Spinal cord (tissue), 10 donors: ENCODE results near the gene IFITM1. TPM values are rescaled to one million over a fixed set of nuclear protein-coding genes. Genes with fewer than 3 reads are reported as not detected.
"Not testable (repeated sequence)": the region's sequence is repeated elsewhere in the genome, so short reads cannot be mapped to it uniquely, and the experiment has no call there.

Experiments used
- DNase-seq, 6 donors: peaks; one replicate each; pipeline versions ENCODE4 v3.0.0 to v3.0.0-alpha.2; 2013 to 2015; ENCODE audit warnings: low spot score in 6 of 6, low read depth in 4 of 6
- H3K27ac ChIP-seq: one replicate; pipeline ENCODE4 v1.5.1; 2013; ENCODE audit warnings: low read depth, low read length, control low read depth
- H3K27me3 ChIP-seq: one replicate; pipeline ENCODE4 v1.6.1; 2013; ENCODE audit warnings: low read length; ENCODE audit not compliant: control insufficient read depth, insufficient read depth
- H3K36me3 ChIP-seq: one replicate; pipeline ENCODE4 v1.6.1; 2013; ENCODE audit warnings: low read length; ENCODE audit not compliant: control insufficient read depth, insufficient read depth
- H3K4me1 ChIP-seq: one replicate; pipeline ENCODE4 v1.6.1; 2013; ENCODE audit warnings: low read length; ENCODE audit not compliant: control insufficient read depth, insufficient read depth
- H3K4me3 ChIP-seq: one replicate; pipeline ENCODE4 v1.5.1; 2013; ENCODE audit warnings: low read depth, low read length, control low read depth
- H3K9me3 ChIP-seq: one replicate; pipeline ENCODE4 v1.6.1; 2013; ENCODE audit warnings: low read length; ENCODE audit not compliant: control insufficient read depth, insufficient read depth
- WGBS: methylation state at CpG from one replicate; pipeline ENCODE4 v1.1.5; 2013; ENCODE audit warnings: missing lambda C conversion rate; ENCODE audit not compliant: insufficient coverage; 5-methylcytosine and 5-hydroxymethylcytosine counted together
- polyA plus RNA-seq, 2 donors: library from polyadenylated mRNA; unstranded; fragments of 120-200 nt; gene quantifications; one replicate each; pipeline ENCODE4 v1.2.1, GENCODE V29; 2013; ENCODE audit not compliant: insufficient read length in 2 of 2
- total RNA-seq, 2 donors: library from RNA; depleted of rRNA in 1 of 2; stranded (reverse); fragments of 120-200 nt in 1 of 2; fragments of >200 nt in 1 of 2; gene quantifications; one replicate each; pipeline versions ENCODE4 v1.2.3 to v1.2.4, GENCODE V29; 2013 to 2014
- donor health status: healthy.

The IFITM1 gene
- total and polyA plus RNA-seq, 4 donors = 18.0 to 125 (median 26.2) TPM

DNA sequence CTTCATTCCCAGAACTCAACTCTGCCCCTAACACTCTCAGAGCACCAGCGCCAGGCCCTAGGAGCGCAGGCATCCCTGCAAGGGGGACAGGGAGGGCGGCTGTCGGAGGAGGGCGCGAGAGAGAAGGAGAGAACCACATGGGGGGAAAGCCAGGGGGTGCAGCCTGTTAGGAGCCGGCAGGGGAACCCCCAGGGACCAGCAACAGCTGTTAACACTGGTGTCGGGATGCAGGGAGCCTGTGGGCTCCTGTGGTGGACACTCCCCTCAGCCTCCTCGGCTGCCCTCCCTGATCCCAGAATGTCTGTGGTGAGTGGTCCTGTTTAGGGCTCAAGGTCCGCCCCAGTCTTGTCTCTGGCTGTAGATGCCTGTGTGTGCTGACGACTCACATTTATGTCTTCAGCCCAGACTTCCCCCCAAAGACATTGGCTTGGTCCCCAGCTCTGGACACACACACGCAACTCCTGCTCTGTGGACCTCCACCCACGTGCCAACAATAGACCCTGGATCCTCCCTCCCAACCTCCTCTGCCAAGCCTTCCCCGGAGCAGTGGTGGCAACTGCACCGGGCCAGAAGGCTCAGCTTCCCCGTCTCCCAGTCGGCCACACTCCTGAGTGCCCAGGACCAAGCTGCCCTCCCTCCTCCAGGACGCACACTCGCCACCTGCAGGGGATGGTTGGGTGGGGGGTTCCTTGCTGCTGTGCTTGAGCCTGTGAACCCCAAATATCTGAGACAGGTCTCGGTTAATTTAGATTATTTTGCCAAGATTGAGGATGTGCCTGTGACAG is 13.7 kb upstream of the IFITM1 start:
- H3K4me3 ChIP-seq = no peak overlapping the region
- H3K36me3 ChIP-seq = no peaks in the 10 kb centered on the region
- H3K9me3 ChIP-seq = no peaks in the 10 kb centered on the region
- DNase-seq = no peak
- H3K27me3 ChIP-seq = peaks cover 2% of the 10 kb centered on the region
- 32% methylated on average over 15 of the region's 20 CpGs for WGBS
- peaks cover 8% of the 10 kb centered on the region for H3K4me1 ChIP-seq
- H3K27ac ChIP-seq = no peak overlapping the region

DNA sequence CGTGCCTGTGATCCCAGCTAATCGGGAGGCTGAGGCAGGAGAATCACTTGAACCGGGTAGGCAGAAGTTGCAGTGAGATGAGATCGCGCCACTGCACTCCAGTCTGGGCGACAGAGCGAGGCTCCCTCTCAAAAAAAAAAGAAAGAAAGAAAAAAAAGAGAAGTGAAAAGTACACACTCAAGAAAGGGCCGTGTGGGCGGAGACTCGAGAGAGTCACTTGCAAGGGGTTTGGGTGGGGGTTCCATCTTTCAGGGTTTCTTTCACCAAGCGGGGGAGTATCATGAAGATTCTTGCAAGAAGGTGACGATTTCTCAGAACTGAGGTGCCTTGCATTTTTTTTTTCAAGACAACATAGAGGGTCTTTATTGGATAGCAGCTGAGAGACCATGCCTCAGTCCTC is 10.5 kb upstream of the IFITM1 start:
- Histone ChIP-seq H3K9me3 (no peaks in the 10 kb centered on the region), H3K4me1 (peaks cover 17% of the 10 kb centered on the region), H3K27me3 (peaks cover 5% of the 10 kb centered on the region), H3K27ac (no peak overlapping the region), H3K4me3 (no peak overlapping the region), H3K36me3 (no peaks in the 10 kb centered on the region)
- 94% methylated on average over 6 of the region's 12 CpGs for WGBS
- DNase-seq = no peak

DNA sequence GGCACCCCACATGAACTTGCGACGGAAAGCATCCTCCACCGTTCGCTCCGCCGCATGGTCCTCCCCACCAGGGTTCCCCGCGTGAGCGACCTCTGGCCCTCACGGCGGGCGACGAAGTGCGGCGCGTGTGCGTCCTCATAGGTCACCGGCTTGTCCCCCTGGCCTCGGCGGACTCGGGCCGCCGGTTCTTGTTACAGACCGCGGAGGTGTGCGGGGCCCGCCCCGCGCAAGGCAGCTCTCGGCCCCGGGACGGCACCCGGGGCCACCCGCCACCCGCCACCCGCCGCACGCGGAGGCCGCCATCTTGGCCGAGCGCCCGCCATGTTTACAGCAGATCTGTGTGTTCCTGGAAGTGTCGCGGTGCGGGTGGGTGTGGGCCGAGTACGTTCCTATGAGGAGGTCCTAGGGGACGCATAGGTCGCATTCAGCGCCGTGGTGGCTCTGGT is 9.8 kb upstream of the IFITM1 start:
- WGBS = 87% methylated on average over 51 of the region's 52 CpGs

GRCh38 chr11:304915-305843 is 8.7 kb upstream of the IFITM1 start:
- no peak overlapping the region for H3K4me3 ChIP-seq
- peak in 5 of 6 donors; percentile 15 to 89 (median 46) for DNase-seq
- H3K27me3 ChIP-seq = peaks cover 6% of the 10 kb centered on the region
- H3K27ac ChIP-seq = no peak overlapping the region
- H3K4me1 ChIP-seq = peaks cover 11% of the 10 kb centered on the region
- H3K9me3 ChIP-seq = no peaks in the 10 kb centered on the region
- H3K36me3 ChIP-seq = no peaks in the 10 kb centered on the region
- 25% methylated on average over 16 of the region's 19 CpGs for WGBS

More for the DNA sequence above, 9.8 kb upstream of the IFITM1 start:
- no peaks in the 10 kb centered on the region for H3K36me3 ChIP-seq
- H3K27ac ChIP-seq = no peak overlapping the region
- H3K27me3 ChIP-seq = peaks cover 6% of the 10 kb centered on the region
- H3K4me1 ChIP-seq = peaks cover 17% of the 10 kb centered on the region
- no peak for DNase-seq
- no peak overlapping the region for H3K4me3 ChIP-seq
- no peaks in the 10 kb centered on the region for H3K9me3 ChIP-seq

GRCh38 chr11:305844-306211 is 8.0 kb upstream of the IFITM1 start:
- Histone ChIP-seq H3K36me3 (no peaks in the 10 kb centered on the region), H3K27me3 (peaks cover 6% of the 10 kb centered on the region), H3K4me1 (peaks cover 9% of the 10 kb centered on the region), H3K4me3 (no peak overlapping the region), H3K27ac (no peak overlapping the region), H3K9me3 (no peaks in the 10 kb centered on the region)
- WGBS = 61% methylated on average over 8 of the region's 10 CpGs
- DNase-seq = no peak

- DNase-seq = no peak
- H3K4me3 ChIP-seq = no peak overlapping the region
- H3K27ac ChIP-seq = no peak overlapping the region
- H3K4me1 ChIP-seq = peaks cover 9% of the 10 kb centered on the region
- H3K27me3 ChIP-seq = peaks cover 8% of the 10 kb centered on the region
- WGBS = 89% methylated on average over 17 of the region's 17 CpGs
- no peaks in the 10 kb centered on the region for H3K36me3 ChIP-seq
- no peaks in the 10 kb centered on the region for H3K9me3 ChIP-seq
Measured at GRCh38 chr11:306645-307371, 7.0 kb upstream of the IFITM1 start.

DNA sequence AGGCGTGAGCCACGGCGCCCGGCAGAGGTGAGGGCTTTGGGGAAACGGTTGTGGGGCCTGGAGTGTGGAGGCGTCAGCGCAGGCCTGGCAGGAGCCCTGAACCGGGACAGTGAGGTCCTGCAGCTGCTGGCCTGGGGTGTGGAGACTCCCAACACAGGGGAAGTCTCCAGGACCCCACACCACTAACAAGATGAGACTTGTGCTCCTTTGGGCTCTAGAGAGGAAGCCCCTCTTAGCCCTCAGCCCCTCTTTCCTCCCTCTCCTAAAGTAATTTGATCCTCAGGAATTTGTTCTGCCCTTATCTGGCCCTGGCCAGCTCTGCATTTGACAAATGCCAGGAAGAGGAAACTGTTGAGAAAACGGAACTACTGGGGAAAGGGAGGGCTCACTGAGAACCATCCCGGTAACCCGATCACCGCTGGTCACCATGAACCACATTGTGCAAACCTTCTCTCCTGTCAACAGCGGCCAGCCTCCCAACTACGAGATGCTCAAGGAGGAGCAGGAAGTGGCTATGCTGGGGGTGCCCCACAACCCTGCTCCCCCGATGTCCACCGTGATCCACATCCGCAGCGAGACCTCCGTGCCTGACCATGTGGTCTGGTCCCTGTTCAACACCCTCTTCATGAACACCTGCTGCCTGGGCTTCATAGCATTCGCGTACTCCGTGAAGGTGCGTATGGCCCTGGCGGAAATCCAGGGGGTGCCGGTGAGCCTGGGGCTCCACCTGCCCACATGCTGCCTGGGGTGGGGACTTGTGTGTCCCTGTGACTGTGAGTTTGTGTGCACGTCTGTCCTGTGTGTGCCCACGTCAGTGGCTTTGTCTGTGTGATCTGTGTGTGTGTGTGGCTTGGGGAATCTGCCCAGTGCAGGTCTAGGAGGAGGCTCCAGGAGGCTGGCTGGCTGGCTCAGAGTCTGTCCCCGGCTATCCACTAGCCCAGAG is 5.8 kb upstream of the IFITM1 start, which contains the start of gene IFITM2:
IFITM2 (plus strand) TSS at position 51 of the 943 bp plus-strand sequence; CDS start at position 428, 377 bp downstream.
- H3K27me3 ChIP-seq = peaks cover 17% of the 10 kb centered on the region
- peak within 1 kb of the TSS; percentile 41 for H3K4me3 ChIP-seq
- 14% methylated on average over 7 of the region's 28 CpGs for WGBS
- H3K36me3 ChIP-seq, H3K9me3 ChIP-seq, H3K4me1 ChIP-seq: not testable (repeated sequence)
- H3K27ac ChIP-seq = peak within 1 kb of the TSS; percentile 64
- peak in 1 of 6 donors; percentile 65 for DNase-seq

DNA sequence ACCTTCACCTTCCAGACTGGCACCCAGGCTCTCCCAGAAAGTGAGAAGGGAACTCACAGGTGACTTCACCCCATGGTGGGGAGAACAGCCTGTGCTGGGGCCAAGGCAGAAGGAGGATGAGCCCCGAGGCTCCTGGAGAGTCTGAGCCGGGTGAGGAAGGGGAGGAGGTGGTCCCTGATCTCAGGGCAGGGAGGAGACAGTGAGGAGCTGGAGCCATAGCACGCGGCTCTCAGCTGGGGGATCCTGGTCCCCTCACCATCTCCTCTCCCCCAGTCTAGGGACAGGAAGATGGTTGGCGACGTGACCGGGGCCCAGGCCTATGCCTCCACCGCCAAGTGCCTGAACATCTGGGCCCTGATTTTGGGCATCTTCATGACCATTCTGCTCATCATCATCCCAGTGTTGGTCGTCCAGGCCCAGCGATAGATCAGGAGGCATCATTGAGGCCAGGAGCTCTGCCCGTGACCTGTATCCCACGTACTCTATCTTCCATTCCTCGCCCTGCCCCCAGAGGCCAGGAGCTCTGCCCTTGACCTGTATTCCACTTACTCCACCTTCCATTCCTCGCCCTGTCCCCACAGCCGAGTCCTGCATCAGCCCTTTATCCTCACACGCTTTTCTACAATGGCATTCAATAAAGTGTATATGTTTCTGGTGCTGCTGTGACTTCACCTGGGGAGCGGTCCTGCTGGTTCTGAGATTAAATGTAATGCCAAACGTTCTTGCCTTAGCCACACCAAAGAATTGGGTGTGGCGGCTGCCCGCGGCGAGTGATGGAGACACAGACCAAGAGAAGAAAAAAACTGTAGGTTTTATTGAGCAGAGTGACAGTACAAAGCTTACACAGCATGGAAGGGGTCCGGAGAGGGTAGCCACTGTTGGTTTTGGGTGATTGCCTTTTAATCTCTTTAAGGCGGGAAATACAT is 4.8 kb upstream of the IFITM1 start:
- H3K36me3 ChIP-seq, DNase-seq, H3K9me3 ChIP-seq: not testable (repeated sequence)
- 70% methylated on average over 14 of the region's 24 CpGs for WGBS
- Histone ChIP-seq H3K4me1 (peaks cover 18% of the 10 kb centered on the region), H3K27ac (peak overlapping the region; percentile 45), H3K27me3 (peaks cover 26% of the 10 kb centered on the region), H3K4me3 (peak overlapping the region; percentile 14)
